NCI-H2171 treated with DMSO at 0.1 percent for 48 hours (cell line): ENCODE results near the gene ICE1.

Experiments
- DNase-seq: peaks from one replicate; lab custom pipeline; 2025; lab: John Stamatoyannopoulos, UW

Gene ICE1

DNA sequence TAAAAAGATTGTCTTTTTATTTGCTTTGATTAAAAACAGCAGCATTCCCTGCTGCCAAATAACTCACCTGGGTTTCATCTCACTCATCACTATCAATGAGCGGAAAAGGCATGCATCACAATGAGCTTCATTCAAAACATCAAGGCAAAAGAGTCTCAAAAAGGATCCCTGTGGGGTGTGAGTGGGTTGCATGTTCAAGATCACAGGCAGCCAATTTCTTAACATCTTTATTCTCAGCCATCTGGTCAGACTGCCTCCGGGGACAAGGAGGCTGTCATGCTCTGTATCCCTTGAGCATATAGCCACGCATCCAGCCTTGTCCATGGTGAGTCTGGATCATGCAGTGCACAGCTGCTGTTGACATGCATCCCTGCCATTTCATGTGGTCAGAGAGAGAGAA is 117.1 kb downstream of the ICE1 start:
- no peak for DNase-seq
